Left colon (tissue), 2 donors: ENCODE data around the gene MEG3. TPM values are rescaled to one million over a fixed set of nuclear protein-coding genes. Genes with fewer than 3 reads are reported as not detected.

ENCODE experiments used
- microRNA-seq, 2 donors: library from miRNA; unstranded; fragments of <30 nt; microRNA quantifications; one replicate each; pipeline versions ENCODE4 v1.1.0 to v1.2.0, GENCODE V29; 2020
- total RNA-seq, 2 donors: library from RNA; stranded (reverse); fragmentation: NEBNext Ultra II Directional; extraction: Animal tissue kit (Norgen Biotek cat#: 25700); gene quantifications; one replicate each; pipeline ENCODE4 v1.2.1, GENCODE V29; 2021
- donor health status: DM: no; HTN: no; CAD: no.
- donor health status: DM: yes; HTN: yes; CAD: no.

MEG3 gene
- total RNA-seq, 2 donors from 2014 or later, result 8.1 to 13.0 TPM

Small RNAs within 50 kb of the gene (microRNA-seq; reads per million reads assigned to microRNA genes)
- gene MIR127 (680 to 1,016 reads per million in 2 donors), gene MIR136 (6.9 to 40.8 reads per million in 2 donors), gene MIR2392 (0 reads per million in 2 donors), gene MIR337 (98.7 to 1,094 reads per million in 2 donors), gene MIR431 (29.9 to 58.5 reads per million in 2 donors), gene MIR432 (87.0 to 102 reads per million in 2 donors), gene MIR433 (38.9 to 44.9 reads per million in 2 donors), gene MIR493 (78.9 to 142 reads per million in 2 donors), gene MIR665 (1.1 to 8.2 reads per million in 2 donors)

Other genes starting within 250 kb of the MEG3 start
- gene BEGAIN, start 238.7 kb upstream of the MEG3 start, total RNA-seq, result 1 to 10 TPM; 1.4 to 2.0 TPM
- not detected for gene DLK1, start 99.2 kb upstream of the MEG3 start, total RNA-seq
- not detected for gene RTL1, start 77.6 kb downstream of the MEG3 start, total RNA-seq